Prostate gland (tissue), 2 donors: ENCODE data around the gene TUBGCP3. TPM values are rescaled to one million over a fixed set of nuclear protein-coding genes. Genes with fewer than 3 reads are reported as not detected.
A peak's percentile ranks its signal among the peaks of the same experiment; 100 is the strongest.

Source experiments
- DNase-seq: peaks from one replicate; pipeline ENCODE4 v3.0.0-alpha.2; 2019; ENCODE audit warnings: low spot score
- H3K27ac ChIP-seq, 2 donors: fragments of 200-600 bp; sonication (generic); 2 replicates each; pipeline ENCODE4 v1.5.1; 2017 to 2019
- H3K27me3 ChIP-seq: fragments of 200-600 bp; sonication (generic); replicated peaks from 2 replicates; pipeline ENCODE4 v1.5.1; 2019; ENCODE audit not compliant: insufficient read depth
- H3K36me3 ChIP-seq, 2 donors: fragments of 200-600 bp; sonication (generic); 1 replicate in 1 of 2; 2 replicates in 1 of 2; pipeline versions ENCODE4 v1.5.1 to v1.8.1; 2017 to 2019
- H3K4me1 ChIP-seq: fragments of 200-600 bp; sonication (generic); replicated peaks from 2 replicates; pipeline ENCODE4 v1.5.1; 2019
- H3K4me3 ChIP-seq, 2 donors: fragments of 200-600 bp; sonication (generic); 2 replicates each; pipeline ENCODE4 v1.5.1; 2017 to 2019
- H3K9me3 ChIP-seq: fragments of 200-600 bp; sonication (generic); 2 replicates; pipeline ENCODE4 v1.5.1; 2017
- POLR2A ChIP-seq: fragments of 450-650 bp; IDR thresholded peaks from one replicate; pipeline ENCODE4 v1.6.1; 2016; ENCODE audit warnings: antibody characterized with exemption, mild to moderate bottlenecking
- POLR2AphosphoS5 ChIP-seq: sonication (generic); formaldehyde crosslinking; IDR thresholded peaks from one replicate; pipeline ENCODE4 v1.6.1; 2017; ENCODE audit warnings: antibody characterized with exemption
- WGBS: methylation state at CpG from one replicate; pipeline ENCODE4 v1.1.5; 2018; 5-methylcytosine and 5-hydroxymethylcytosine counted together
- intact Hi-C: fragments of 100-400 bp; cut with DNase I; formaldehyde crosslinking; loops from one replicate; pipeline ENCODE4 v1.14.2; 2022
- total RNA-seq, 2 donors: library from RNA; depleted of rRNA; stranded (reverse); fragments of >200 nt; gene quantifications; one replicate each; pipeline ENCODE4 v1.1.0, GENCODE V29; 2016
- TF ChIP-seq, protein P1 (sequence below), 4 experiments: fragments of 200-600 bp in 2 of 4; fragments of 450-650 bp in 2 of 4; sonication (generic) in 2 of 4; IDR thresholded peaks; 1 replicate in 3 of 4; 2 replicates in 1 of 4; pipeline ENCODE4 v1.5.1; 2016 to 2019; ENCODE audit warnings: antibody characterized with exemption in 4 of 4, mild to moderate bottlenecking in 2 of 4, moderate library complexity in 2 of 4

The TUBGCP3 gene
- total RNA-seq, 2 donors from 2014 or later: 19.7 to 37.5 TPM

- Histone ChIP-seq H3K27ac (no peak overlapping the region), H3K4me3 (no peak overlapping the region), H3K9me3 (no peaks in the 10 kb centered on the region), H3K36me3 (no peaks in the 10 kb centered on the region), H3K4me1 (no peaks in the 10 kb centered on the region), H3K27me3 (peaks cover 12% of the 10 kb centered on the region)
- DNase-seq: no peak
- intact Hi-C loops: no loop called here
- 15% methylated on average over 31 of the region's 31 CpGs for WGBS
- no peak for TF ChIP-seq POLR2AphosphoS5
- TF ChIP-seq POLR2A: no peak
- TF ChIP-seq, protein P1, sequence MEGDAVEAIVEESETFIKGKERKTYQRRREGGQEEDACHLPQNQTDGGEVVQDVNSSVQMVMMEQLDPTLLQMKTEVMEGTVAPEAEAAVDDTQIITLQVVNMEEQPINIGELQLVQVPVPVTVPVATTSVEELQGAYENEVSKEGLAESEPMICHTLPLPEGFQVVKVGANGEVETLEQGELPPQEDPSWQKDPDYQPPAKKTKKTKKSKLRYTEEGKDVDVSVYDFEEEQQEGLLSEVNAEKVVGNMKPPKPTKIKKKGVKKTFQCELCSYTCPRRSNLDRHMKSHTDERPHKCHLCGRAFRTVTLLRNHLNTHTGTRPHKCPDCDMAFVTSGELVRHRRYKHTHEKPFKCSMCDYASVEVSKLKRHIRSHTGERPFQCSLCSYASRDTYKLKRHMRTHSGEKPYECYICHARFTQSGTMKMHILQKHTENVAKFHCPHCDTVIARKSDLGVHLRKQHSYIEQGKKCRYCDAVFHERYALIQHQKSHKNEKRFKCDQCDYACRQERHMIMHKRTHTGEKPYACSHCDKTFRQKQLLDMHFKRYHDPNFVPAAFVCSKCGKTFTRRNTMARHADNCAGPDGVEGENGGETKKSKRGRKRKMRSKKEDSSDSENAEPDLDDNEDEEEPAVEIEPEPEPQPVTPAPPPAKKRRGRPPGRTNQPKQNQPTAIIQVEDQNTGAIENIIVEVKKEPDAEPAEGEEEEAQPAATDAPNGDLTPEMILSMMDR (IDR thresholded peaks at IDR 0.05): peak in 1 of 4 experiments; percentile 4
Observed at GRCh38 chr13:112443191-112443994, 144.6 kb downstream of the TUBGCP3 start.

GRCh38 chr13:112442483-112443090, 145.4 kb downstream of the TUBGCP3 start:
- no peak for TF ChIP-seq POLR2A
- TF ChIP-seq, protein P1 (IDR thresholded peaks at IDR 0.05): no peak
- no peak for TF ChIP-seq POLR2AphosphoS5
- Histone ChIP-seq H3K4me1 (no peaks in the 10 kb centered on the region), H3K9me3 (no peaks in the 10 kb centered on the region), H3K27ac (no peak overlapping the region), H3K4me3 (no peak overlapping the region), H3K27me3 (peaks cover 12% of the 10 kb centered on the region), H3K36me3 (no peaks in the 10 kb centered on the region)
- intact Hi-C loops: no loop called here
- 23% methylated on average over 21 of the region's 21 CpGs for WGBS
- DNase-seq: no peak

GRCh38 chr13:112441779-112442310, 146.1 kb downstream of the TUBGCP3 start:
- DNase-seq: no peak
- Histone ChIP-seq H3K36me3 (no peaks in the 10 kb centered on the region), H3K27ac (no peak overlapping the region), H3K4me1 (no peaks in the 10 kb centered on the region), H3K4me3 (no peak overlapping the region), H3K27me3 (peaks cover 12% of the 10 kb centered on the region), H3K9me3 (no peaks in the 10 kb centered on the region)
- 85% methylated on average over 19 of the region's 19 CpGs for WGBS
- TF ChIP-seq, protein P1 (IDR thresholded peaks at IDR 0.05): no peak
- TF ChIP-seq POLR2AphosphoS5 (no peak), POLR2A (no peak)
- intact Hi-C loops: no loop called here

GRCh38 chr13:112441226-112441625, 146.7 kb downstream of the TUBGCP3 start:
- no peak for DNase-seq
- TF ChIP-seq POLR2AphosphoS5 (no peak), POLR2A (no peak)
- TF ChIP-seq, protein P1 (IDR thresholded peaks at IDR 0.05): no peak
- no peak overlapping the region for H3K27ac ChIP-seq
- H3K27me3 ChIP-seq: peaks cover 12% of the 10 kb centered on the region
- WGBS: 90% methylated on average over 17 of the region's 17 CpGs
- H3K4me1 ChIP-seq: no peaks in the 10 kb centered on the region
- intact Hi-C loops: no loop called here
- no peaks in the 10 kb centered on the region for H3K9me3 ChIP-seq
- H3K4me3 ChIP-seq: no peak overlapping the region
- no peaks in the 10 kb centered on the region for H3K36me3 ChIP-seq
